Ovary (tissue), 9 donors: ENCODE measurements around the gene LRTM2. TPM values are rescaled to one million over a fixed set of nuclear protein-coding genes. Genes with fewer than 3 reads are reported as not detected.

Experiments used
- DNase-seq, 5 donors: peaks; one replicate each; pipeline ENCODE4 v3.0.0-alpha.2; 2019 to 2020
- H3K27ac ChIP-seq, 2 donors: fragments of 200-600 bp; one replicate each; pipeline versions ENCODE4 v1.5.1 to v1.8.0; 2019 to 2022
- H3K27me3 ChIP-seq: fragments of 200-600 bp; one replicate; pipeline ENCODE4 v1.8.0; 2022
- H3K36me3 ChIP-seq: fragments of 200-600 bp; sonication (generic); one replicate; pipeline ENCODE4 v1.5.1; 2019
- H3K4me1 ChIP-seq: one replicate; pipeline ENCODE4 v1.8.1; 2013; ENCODE audit warnings: mild to moderate bottlenecking, moderate library complexity; ENCODE audit not compliant: insufficient read depth
- H3K4me3 ChIP-seq: fragments of 200-600 bp; sonication (generic); one replicate; pipeline ENCODE4 v1.5.1; 2017
- H3K9me3 ChIP-seq, 2 donors: fragments of 200-600 bp in 1 of 2; sonication (generic) in 1 of 2; one replicate each; pipeline versions ENCODE4 v1.5.1 to v1.8.1; 2013 to 2019; ENCODE audit warnings: mild to moderate bottlenecking in 1 of 2, moderate library complexity in 1 of 2
- CTCF ChIP-seq, 3 donors: fragments of 450-650 bp in 2 of 3; fragments of 200-600 bp in 1 of 3; IDR thresholded peaks; one replicate each; pipeline versions ENCODE4 v1.5.1 to v1.8.0; 2016 to 2022; ENCODE audit warnings: antibody characterized with exemption in 3 of 3, mild to moderate bottlenecking in 1 of 3
- EP300 ChIP-seq: sonication (generic); formaldehyde crosslinking; IDR thresholded peaks from one replicate; pipeline ENCODE4 v1.6.1; 2017; ENCODE audit warnings: antibody characterized with exemption
- POLR2A ChIP-seq: fragments of 450-650 bp; IDR thresholded peaks from one replicate; pipeline ENCODE4 v1.6.1; 2017; ENCODE audit warnings: antibody characterized with exemption, mild to moderate bottlenecking, moderate library complexity
- WGBS, 3 donors: extraction: QIAGEN DNeasy Blood & Tissue Kit in 1 of 3; methylation state at CpG; one replicate each; pipeline versions ENCODE4 v1.1.5 to v1.1.7; 2013 to 2017; 5-methylcytosine and 5-hydroxymethylcytosine counted together
- intact Hi-C, 4 donors: fragments of 100-400 bp; cut with DNase I; formaldehyde crosslinking; loops; one replicate each; pipeline versions ENCODE4 v1.11.0 to v1.15.1; 2022 to 2023
- polyA plus RNA-seq, 2 donors: library from polyadenylated mRNA; stranded (reverse); fragments of 200-250 nt in 1 of 2; fragments of 350-450 nt in 1 of 2; fragmentation: Illumina TruSeq in 1 of 2; extraction: RNeasy Lipid Tissue Mini Kit (QIAGEN cat#74804) in 1 of 2; gene quantifications; one replicate each; pipeline ENCODE4 v1.2.3, GENCODE V29; 2013 to 2014
- total RNA-seq, 7 donors: library from RNA; depleted of rRNA in 2 of 7; stranded (reverse); fragments of >200 nt in 2 of 7; fragmentation: NEBNext Ultra II Directional in 3 of 7; extraction: Animal tissue kit (Norgen Biotek cat#: 25700) in 3 of 7; gene quantifications; one replicate each; pipeline versions ENCODE4 v1.1.0 to v1.2.4, GENCODE V29; 2016 to 2023
- donor health status: DM: no; HTN: no; CAD: no; lungs with moderate emphysema.
- donor health status: DM: no; HTN: no; CAD: no.
- donor health status: Bipolar disorder and iron deficiency.
- donor health status: DM: yes; HTN: yes; CAD: no.
- donor health status: DM: no; HTN: no; CAD: no.
- donor health status: DM: yes; HTN: yes; CAD: no.

Gene LRTM2
- total and polyA plus RNA-seq, 9 donors: not detected

GRCh38 chr12:1827826-1828805, 7.8 kb downstream of the LRTM2 start:
- DNase-seq: no peak
- Histone ChIP-seq H3K4me3 (no peak overlapping the region), H3K9me3 (no peaks in the 10 kb centered on the region), H3K27me3 (no peaks in the 10 kb centered on the region), H3K4me1 (no peaks in the 10 kb centered on the region), H3K36me3 (no peaks in the 10 kb centered on the region), H3K27ac (no peak overlapping the region)
- TF ChIP-seq EP300 (no peak), POLR2A (no peak), CTCF (IDR thresholded peaks at IDR 0.05) (no peak)
- 76 to 79% (median 77%) methylated on average over 29 to 38 of the region's 38 CpGs for WGBS, 3 donors
- intact Hi-C loops: loop anchor here in 1 of 4 donors (5.0 to 10.0 kb wide), 2 partner anchors 97 to 369 kb away; no protein-coding TSS in a partner anchor

- TF ChIP-seq CTCF (IDR thresholded peaks at IDR 0.05): no peak
- DNase-seq: no peak
- H3K9me3 ChIP-seq: no peaks in the 10 kb centered on the region
- intact Hi-C loops: loop anchor here in 1 of 4 donors (5.0 to 10.0 kb wide), 2 partner anchors 96 to 368 kb away; no protein-coding TSS in a partner anchor
- no peaks in the 10 kb centered on the region for H3K36me3 ChIP-seq
- H3K27ac ChIP-seq: no peak overlapping the region
- H3K4me3 ChIP-seq: no peak overlapping the region
- H3K27me3 ChIP-seq: no peaks in the 10 kb centered on the region
- H3K4me1 ChIP-seq: no peaks in the 10 kb centered on the region
- WGBS, 3 donors: 80 to 83% (median 81%) methylated on average over 16 of the region's 16 CpGs
Observed at GRCh38 chr12:1828856-1829255, 8.5 kb downstream of the LRTM2 start.

- Histone ChIP-seq H3K4me3 (no peak overlapping the region), H3K9me3 (no peaks in the 10 kb centered on the region), H3K27me3 (no peaks in the 10 kb centered on the region), H3K36me3 (no peaks in the 10 kb centered on the region), H3K27ac (no peak overlapping the region), H3K4me1 (no peaks in the 10 kb centered on the region)
- WGBS, 3 donors: 79 to 90% (median 88%) methylated on average over 11 of the region's 11 CpGs
- DNase-seq: no peak
- intact Hi-C loops: loop anchor here in 1 of 4 donors (5.0 to 10.0 kb wide), 2 partner anchors 95 to 368 kb away; no protein-coding TSS in a partner anchor
- no peak for TF ChIP-seq POLR2A
- no peak for TF ChIP-seq EP300
- no peak for TF ChIP-seq CTCF (IDR thresholded peaks at IDR 0.05)
Observed at GRCh38 chr12:1829306-1829900, 9.0 kb downstream of the LRTM2 start.

- H3K4me1 ChIP-seq: no peaks in the 10 kb centered on the region
- H3K9me3 ChIP-seq: no peaks in the 10 kb centered on the region
- no peak for DNase-seq
- intact Hi-C loops: no loop called here
- WGBS, 3 donors: 28 to 46% (median 34%) methylated on average over 3 of the region's 3 CpGs
- H3K27ac ChIP-seq: no peak overlapping the region
- TF ChIP-seq POLR2A: no peak
- no peaks in the 10 kb centered on the region for H3K27me3 ChIP-seq
- no peak overlapping the region for H3K4me3 ChIP-seq
- H3K36me3 ChIP-seq: no peaks in the 10 kb centered on the region
Observed at GRCh38 chr12:1830401-1830845, 10.1 kb downstream of the LRTM2 start.
